ENCODE results near the gene SLBP.

Gene SLBP

GRCh38 chr4:1651609-1652008 is 60.5 kb downstream of the SLBP start:
- no peak for TF ChIP-seq CTCF (IDR thresholded peaks at IDR 0.05; ENCODE audit: low read depth, low read length, missing control alignments)
- DNase-seq (ENCODE audit: low read depth) = no peak
- no peak overlapping the region for H3K4me3 ChIP-seq (ENCODE audit: low read depth, low read length)
- in situ Hi-C loops (cut with HindIII; ENCODE audit: low sequenced_read_pairs) = no loop called here

- no peak overlapping the region for H3K4me3 ChIP-seq (ENCODE audit: low read depth, low read length)
- no peak for TF ChIP-seq CTCF (IDR thresholded peaks at IDR 0.05; ENCODE audit: low read depth, low read length, missing control alignments)
- DNase-seq (ENCODE audit: low read depth) = no peak
- in situ Hi-C loops (cut with HindIII; ENCODE audit: low sequenced_read_pairs) = no loop called here
These were observed 63.2 kb downstream of the SLBP start for GRCh38 chr4:1648962-1649361.

- no peak for DNase-seq (ENCODE audit: low read depth)
- no peak for TF ChIP-seq CTCF (IDR thresholded peaks at IDR 0.05; ENCODE audit: low read depth, low read length, missing control alignments)
- H3K4me3 ChIP-seq (ENCODE audit: low read depth, low read length) = no peak overlapping the region
- in situ Hi-C loops (cut with HindIII; ENCODE audit: low sequenced_read_pairs) = no loop called here
These were observed 64.7 kb downstream of the SLBP start for GRCh38 chr4:1647432-1647831.

- no peak for DNase-seq (ENCODE audit: low read depth)
- in situ Hi-C loops (cut with HindIII; ENCODE audit: low sequenced_read_pairs) = no loop called here
- H3K4me3 ChIP-seq (ENCODE audit: low read depth, low read length) = no peak overlapping the region
- TF ChIP-seq CTCF (IDR thresholded peaks at IDR 0.05; ENCODE audit: low read depth, low read length, missing control alignments) = no peak
These were observed 65.4 kb downstream of the SLBP start for GRCh38 chr4:1646690-1647089.

- no peak overlapping the region for H3K4me3 ChIP-seq (ENCODE audit: low read depth, low read length)
- no peak for DNase-seq (ENCODE audit: low read depth)
- no peak for TF ChIP-seq CTCF (IDR thresholded peaks at IDR 0.05; ENCODE audit: low read depth, low read length, missing control alignments)
- in situ Hi-C loops (cut with HindIII; ENCODE audit: low sequenced_read_pairs) = no loop called here
These were observed 67.0 kb downstream of the SLBP start for GRCh38 chr4:1644891-1645657.

- no peak overlapping the region for H3K4me3 ChIP-seq (ENCODE audit: low read depth, low read length)
- no peak for TF ChIP-seq CTCF (IDR thresholded peaks at IDR 0.05; ENCODE audit: low read depth, low read length, missing control alignments)
- no peak for DNase-seq (ENCODE audit: low read depth)
- in situ Hi-C loops (cut with HindIII; ENCODE audit: low sequenced_read_pairs) = no loop called here
These were observed 68.0 kb downstream of the SLBP start for GRCh38 chr4:1643971-1644735.

Measured in astrocyte of the cerebellum (primary cell).